ENCODE results near the gene ST7. TPM values are rescaled to one million over a fixed set of nuclear protein-coding genes. Genes with fewer than 3 reads are reported as not detected.

ST7 gene
- total and polyA plus RNA-seq, 2 experiments from 2014 or later, result 9.9 to 18.3 TPM

DNA sequence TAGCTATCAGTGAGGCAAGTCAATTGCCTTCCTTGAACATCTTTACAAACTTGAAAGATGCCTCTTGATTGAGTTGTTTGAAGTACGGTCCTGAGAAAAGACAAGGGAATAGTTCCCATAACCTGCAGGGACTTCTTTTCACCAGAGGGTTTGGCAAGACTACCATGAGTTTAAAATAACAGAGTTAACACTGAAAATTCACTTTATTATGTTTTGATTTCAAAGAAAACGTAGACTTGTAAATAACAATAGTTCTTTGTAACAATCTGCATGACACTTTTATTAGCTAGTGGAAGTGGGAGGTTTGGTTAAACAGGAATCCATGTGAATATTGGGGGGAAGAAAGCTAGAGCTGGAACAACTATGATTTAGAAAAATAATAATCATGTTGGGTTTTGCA, 320.0 kb downstream of the ST7 start (continued):
- TF ChIP-seq, protein P1, sequence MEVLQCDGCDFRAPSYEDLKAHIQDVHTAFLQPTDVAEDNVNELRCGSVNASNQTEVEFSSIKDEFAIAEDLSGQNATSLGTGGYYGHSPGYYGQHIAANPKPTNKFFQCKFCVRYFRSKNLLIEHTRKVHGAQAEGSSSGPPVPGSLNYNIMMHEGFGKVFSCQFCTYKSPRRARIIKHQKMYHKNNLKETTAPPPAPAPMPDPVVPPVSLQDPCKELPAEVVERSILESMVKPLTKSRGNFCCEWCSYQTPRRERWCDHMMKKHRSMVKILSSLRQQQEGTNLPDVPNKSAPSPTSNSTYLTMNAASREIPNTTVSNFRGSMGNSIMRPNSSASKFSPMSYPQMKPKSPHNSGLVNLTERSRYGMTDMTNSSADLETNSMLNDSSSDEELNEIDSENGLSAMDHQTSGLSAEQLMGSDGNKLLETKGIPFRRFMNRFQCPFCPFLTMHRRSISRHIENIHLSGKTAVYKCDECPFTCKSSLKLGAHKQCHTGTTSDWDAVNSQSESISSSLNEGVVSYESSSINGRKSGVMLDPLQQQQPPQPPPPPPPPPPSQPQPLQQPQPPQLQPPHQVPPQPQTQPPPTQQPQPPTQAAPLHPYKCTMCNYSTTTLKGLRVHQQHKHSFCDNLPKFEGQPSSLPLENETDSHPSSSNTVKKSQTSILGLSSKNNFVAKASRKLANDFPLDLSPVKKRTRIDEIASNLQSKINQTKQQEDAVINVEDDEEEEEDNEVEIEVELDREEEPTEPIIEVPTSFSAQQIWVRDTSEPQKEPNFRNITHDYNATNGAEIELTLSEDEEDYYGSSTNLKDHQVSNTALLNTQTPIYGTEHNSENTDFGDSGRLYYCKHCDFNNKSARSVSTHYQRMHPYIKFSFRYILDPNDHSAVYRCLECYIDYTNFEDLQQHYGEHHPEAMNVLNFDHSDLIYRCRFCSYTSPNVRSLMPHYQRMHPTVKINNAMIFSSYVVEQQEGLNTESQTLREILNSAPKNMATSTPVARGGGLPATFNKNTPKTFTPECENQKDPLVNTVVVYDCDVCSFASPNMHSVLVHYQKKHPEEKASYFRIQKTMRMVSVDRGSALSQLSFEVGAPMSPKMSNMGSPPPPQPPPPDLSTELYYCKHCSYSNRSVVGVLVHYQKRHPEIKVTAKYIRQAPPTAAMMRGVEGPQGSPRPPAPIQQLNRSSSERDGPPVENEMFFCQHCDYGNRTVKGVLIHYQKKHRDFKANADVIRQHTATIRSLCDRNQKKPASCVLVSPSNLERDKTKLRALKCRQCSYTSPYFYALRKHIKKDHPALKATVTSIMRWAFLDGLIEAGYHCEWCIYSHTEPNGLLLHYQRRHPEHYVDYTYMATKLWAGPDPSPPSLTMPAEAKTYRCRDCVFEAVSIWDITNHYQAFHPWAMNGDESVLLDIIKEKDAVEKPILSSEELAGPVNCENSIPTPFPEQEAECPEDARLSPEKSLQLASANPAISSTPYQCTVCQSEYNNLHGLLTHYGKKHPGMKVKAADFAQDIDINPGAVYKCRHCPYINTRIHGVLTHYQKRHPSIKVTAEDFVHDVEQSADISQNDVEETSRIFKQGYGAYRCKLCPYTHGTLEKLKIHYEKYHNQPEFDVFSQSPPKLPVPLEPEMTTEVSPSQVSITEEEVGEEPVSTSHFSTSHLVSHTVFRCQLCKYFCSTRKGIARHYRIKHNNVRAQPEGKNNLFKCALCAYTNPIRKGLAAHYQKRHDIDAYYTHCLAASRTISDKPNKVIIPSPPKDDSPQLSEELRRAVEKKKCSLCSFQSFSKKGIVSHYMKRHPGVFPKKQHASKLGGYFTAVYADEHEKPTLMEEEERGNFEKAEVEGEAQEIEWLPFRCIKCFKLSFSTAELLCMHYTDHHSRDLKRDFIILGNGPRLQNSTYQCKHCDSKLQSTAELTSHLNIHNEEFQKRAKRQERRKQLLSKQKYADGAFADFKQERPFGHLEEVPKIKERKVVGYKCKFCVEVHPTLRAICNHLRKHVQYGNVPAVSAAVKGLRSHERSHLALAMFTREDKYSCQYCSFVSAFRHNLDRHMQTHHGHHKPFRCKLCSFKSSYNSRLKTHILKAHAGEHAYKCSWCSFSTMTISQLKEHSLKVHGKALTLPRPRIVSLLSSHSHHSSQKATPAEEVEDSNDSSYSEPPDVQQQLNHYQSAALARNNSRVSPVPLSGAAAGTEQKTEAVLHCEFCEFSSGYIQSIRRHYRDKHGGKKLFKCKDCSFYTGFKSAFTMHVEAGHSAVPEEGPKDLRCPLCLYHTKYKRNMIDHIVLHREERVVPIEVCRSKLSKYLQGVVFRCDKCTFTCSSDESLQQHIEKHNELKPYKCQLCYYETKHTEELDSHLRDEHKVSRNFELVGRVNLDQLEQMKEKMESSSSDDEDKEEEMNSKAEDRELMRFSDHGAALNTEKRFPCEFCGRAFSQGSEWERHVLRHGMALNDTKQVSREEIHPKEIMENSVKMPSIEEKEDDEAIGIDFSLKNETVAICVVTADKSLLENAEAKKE (CRISPR knock-in tag; IDR thresholded peaks at IDR 0.05), result no peak
- TF ChIP-seq EZH2phosphoT487 (IDR thresholded peaks at IDR 0.05; ENCODE audit: unreplicated experiment) (no peak), STAT1 (IDR thresholded peaks at IDR 0.05; ENCODE audit: unreplicated experiment) (no peak), JUNB (IDR thresholded peaks at IDR 0.05; ENCODE audit: unreplicated experiment) (no peak), CREB1 (CRISPR knock-in tag; IDR thresholded peaks at IDR 0.05; ENCODE audit: low read depth) (no peak), ZNF331 (CRISPR knock-in tag; IDR thresholded peaks at IDR 0.05; ENCODE audit: low read depth) (no peak), ZNF114 (CRISPR knock-in tag; IDR thresholded peaks at IDR 0.05) (no peak)
- TF ChIP-seq, protein P2, sequence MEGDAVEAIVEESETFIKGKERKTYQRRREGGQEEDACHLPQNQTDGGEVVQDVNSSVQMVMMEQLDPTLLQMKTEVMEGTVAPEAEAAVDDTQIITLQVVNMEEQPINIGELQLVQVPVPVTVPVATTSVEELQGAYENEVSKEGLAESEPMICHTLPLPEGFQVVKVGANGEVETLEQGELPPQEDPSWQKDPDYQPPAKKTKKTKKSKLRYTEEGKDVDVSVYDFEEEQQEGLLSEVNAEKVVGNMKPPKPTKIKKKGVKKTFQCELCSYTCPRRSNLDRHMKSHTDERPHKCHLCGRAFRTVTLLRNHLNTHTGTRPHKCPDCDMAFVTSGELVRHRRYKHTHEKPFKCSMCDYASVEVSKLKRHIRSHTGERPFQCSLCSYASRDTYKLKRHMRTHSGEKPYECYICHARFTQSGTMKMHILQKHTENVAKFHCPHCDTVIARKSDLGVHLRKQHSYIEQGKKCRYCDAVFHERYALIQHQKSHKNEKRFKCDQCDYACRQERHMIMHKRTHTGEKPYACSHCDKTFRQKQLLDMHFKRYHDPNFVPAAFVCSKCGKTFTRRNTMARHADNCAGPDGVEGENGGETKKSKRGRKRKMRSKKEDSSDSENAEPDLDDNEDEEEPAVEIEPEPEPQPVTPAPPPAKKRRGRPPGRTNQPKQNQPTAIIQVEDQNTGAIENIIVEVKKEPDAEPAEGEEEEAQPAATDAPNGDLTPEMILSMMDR (conservative IDR thresholded peaks at IDR 0.05; ENCODE audit: low read depth in 2 of 2), result no peak

DNA sequence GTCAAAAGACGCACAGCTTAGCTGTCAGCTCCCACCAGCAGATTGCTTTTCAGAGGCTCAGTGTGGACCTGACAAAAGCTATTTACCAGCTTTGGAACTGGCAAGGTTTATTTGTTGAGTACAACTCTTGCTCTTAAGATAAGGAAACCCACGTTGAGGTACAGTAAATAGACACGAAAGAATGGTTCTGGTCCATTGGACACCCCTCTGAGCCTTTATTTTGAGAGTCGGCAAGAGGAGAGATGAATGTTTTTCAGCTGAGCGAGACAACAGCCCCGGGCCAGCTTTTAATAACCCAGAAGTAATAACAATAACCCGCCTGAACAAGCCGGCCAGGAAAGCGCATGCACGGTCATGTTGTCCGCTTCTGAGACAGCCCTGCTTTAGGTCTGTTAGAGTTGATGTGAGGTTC, 320.5 kb downstream of the ST7 start:
- H2AFZ ChIP-seq, result no peak overlapping the region
- Mint-ChIP-seq H3K9me3 (no peaks in the 10 kb centered on the region), H3K4me3 (no peak overlapping the region), H3K36me3 (ENCODE audit: low read depth) (no peaks in the 10 kb centered on the region), H3K4me1 (no peaks in the 10 kb centered on the region; the same call in 2 of the 3 replicates), H3K27me3 (ENCODE audit: insufficient read depth, low read depth, poor library complexity) (peaks cover 2% of the 10 kb centered on the region), H3K27ac (no peak overlapping the region)
- no peak for ATAC-seq
- H3K27me3 ChIP-seq (ENCODE audit: insufficient read depth), result no peaks in the 10 kb centered on the region
- no peak overlapping the region for H3K4me2 ChIP-seq
- no peaks in the 10 kb centered on the region for H4K20me1 ChIP-seq (replicated peaks; ENCODE audit: insufficient read depth)
- H3F3A ChIP-seq (replicated peaks; ENCODE audit: low read depth), result no peaks in the 10 kb centered on the region
- peaks cover 3% of the 10 kb centered on the region; the same call in 1 of the 2 replicates for H3K9me2 ChIP-seq (ENCODE audit: insufficient read depth)
- H3K79me2 ChIP-seq (replicated peaks; ENCODE audit: insufficient read depth), result no peaks in the 10 kb centered on the region
- H3K4me3 ChIP-seq, result no peak overlapping the region
- no peaks in the 10 kb centered on the region for H3K4me1 ChIP-seq (ENCODE audit: insufficient read depth)
- no peak for DNase-seq (ENCODE audit: low spot score)
- H3K36me3 ChIP-seq (ENCODE audit: insufficient read depth), result no peaks in the 10 kb centered on the region
- no peak overlapping the region for H3K27ac ChIP-seq (ENCODE audit: low read depth)
- TF ChIP-seq JUNB (IDR thresholded peaks at IDR 0.05; ENCODE audit: unreplicated experiment) (no peak), EZH2 (IDR thresholded peaks at IDR 0.05; ENCODE audit: low read depth, unreplicated experiment) (no peak), ZNF331 (CRISPR knock-in tag; IDR thresholded peaks at IDR 0.05; ENCODE audit: low read depth) (no peak), NANOG (IDR thresholded peaks at IDR 0.05; ENCODE audit: borderline replicate concordance) (no peak), EZH2phosphoT487 (IDR thresholded peaks at IDR 0.05; ENCODE audit: unreplicated experiment) (no peak), POLR2AphosphoS5 (IDR thresholded peaks at IDR 0.05; ENCODE audit: low read depth) (no peak)
- TF ChIP-seq, protein P2 (conservative IDR thresholded peaks at IDR 0.05; ENCODE audit: low read depth in 2 of 2), result no peak
- TF ChIP-seq, protein P3, sequence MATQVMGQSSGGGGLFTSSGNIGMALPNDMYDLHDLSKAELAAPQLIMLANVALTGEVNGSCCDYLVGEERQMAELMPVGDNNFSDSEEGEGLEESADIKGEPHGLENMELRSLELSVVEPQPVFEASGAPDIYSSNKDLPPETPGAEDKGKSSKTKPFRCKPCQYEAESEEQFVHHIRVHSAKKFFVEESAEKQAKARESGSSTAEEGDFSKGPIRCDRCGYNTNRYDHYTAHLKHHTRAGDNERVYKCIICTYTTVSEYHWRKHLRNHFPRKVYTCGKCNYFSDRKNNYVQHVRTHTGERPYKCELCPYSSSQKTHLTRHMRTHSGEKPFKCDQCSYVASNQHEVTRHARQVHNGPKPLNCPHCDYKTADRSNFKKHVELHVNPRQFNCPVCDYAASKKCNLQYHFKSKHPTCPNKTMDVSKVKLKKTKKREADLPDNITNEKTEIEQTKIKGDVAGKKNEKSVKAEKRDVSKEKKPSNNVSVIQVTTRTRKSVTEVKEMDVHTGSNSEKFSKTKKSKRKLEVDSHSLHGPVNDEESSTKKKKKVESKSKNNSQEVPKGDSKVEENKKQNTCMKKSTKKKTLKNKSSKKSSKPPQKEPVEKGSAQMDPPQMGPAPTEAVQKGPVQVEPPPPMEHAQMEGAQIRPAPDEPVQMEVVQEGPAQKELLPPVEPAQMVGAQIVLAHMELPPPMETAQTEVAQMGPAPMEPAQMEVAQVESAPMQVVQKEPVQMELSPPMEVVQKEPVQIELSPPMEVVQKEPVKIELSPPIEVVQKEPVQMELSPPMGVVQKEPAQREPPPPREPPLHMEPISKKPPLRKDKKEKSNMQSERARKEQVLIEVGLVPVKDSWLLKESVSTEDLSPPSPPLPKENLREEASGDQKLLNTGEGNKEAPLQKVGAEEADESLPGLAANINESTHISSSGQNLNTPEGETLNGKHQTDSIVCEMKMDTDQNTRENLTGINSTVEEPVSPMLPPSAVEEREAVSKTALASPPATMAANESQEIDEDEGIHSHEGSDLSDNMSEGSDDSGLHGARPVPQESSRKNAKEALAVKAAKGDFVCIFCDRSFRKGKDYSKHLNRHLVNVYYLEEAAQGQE (IDR thresholded peaks at IDR 0.05; ENCODE audit: unreplicated experiment), result no peak
